ENCODE results near the gene ZNF526. TPM values are rescaled to one million over a fixed set of nuclear protein-coding genes. Genes with fewer than 3 reads are reported as not detected.

ZNF526 gene
- total and polyA plus RNA-seq, 5 experiments from 2014 or later = 3.9 to 20.1 (median 8.1) TPM

DNA sequence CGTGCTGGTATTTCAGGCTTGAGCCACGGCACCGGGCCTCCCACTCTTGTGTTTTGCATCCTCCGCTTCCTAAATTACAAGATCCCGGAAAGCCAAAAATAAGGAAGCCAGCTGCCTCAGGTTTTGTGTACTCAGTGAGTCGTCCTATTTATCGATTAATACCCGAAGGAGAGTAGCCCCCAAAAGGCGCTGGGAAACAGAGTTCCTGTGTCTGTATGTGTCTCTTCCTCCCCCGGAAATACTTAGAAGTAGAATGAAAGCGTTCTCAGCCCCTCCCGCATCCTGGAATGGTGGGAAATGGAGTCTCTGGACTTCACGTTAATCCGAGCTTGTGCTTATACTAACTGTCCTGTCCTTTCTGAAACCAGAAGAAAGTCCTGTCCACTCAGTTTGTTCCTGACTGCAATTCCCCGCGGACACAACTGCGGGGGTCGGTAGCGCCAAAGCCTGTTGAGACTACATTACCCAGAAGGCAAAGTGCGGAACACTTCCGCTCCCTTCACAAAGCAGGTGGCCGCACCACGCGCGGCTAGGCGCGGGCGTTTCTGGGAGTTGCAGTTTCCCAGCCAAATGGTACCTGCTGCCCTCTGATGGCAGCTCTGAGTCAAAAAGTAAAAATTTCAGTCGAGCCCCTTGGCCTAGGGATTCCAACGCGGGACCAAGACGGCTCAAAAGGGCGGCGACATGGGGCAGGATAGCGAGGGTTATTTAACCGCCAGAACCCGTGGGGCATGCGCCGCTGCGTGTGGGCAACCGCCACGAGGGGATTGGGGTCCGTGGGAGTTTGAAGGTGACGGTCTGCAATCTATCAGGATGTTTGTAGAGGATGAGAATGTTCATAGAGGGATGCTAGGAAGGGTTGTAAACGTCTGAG lies 24.5 kb downstream of the ZNF526 start:
- DNase-seq (peak; percentile 81 to 94 (median 90)), ATAC-seq (peak; percentile 36 to 43)
- Mint-ChIP-seq H3K4me3 (peak overlapping the region; percentile 88 to 99 (median 98)), H3K27ac (peak overlapping the region; percentile 91 to 99 (median 98)), H3K27me3 (no peaks in the 10 kb centered on the region), H3K36me3 (peaks cover 0 to 12% (median 0%) of the 10 kb centered on the region in 3 donors), H3K9me3 (no peaks in the 10 kb centered on the region), H3K4me1 (peaks cover 24 to 65% (median 54%) of the 10 kb centered on the region in 4 donors)
- POLR2A ChIA-PET = interaction anchor here (0.7 to 10.6 kb wide), 13 partner anchors 8 to 112 kb away, joined by 3 to 121 read pairs (median 8); partner anchors contain the start of genes CIC, DEDD2, ERF and PAFAH1B3

DNA sequence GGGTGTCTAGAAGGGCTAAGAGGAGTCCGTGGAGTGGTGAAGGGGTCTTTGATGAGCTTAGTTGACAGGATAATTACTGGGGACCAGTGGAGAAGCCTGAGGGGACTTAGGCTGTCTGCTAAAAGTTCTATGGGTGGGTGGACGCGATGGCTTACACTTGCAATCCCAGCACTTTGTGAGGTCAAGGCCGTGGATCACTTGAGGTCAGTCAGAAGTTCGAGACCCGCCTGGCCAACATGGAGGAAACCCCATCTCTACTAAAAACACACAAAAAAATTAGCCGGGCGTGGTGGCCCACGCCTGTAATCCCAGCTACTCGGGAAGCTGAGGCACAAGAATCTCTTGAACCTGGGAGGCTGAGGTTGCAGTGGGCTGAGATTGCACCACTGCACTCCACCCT lies 25.1 kb downstream of the ZNF526 start:
- H3K4me3 Mint-ChIP-seq = peak overlapping the region; percentile 88 to 99 (median 98)
- H3K27ac Mint-ChIP-seq = peak overlapping the region; percentile 91 to 99 (median 98)
- H3K9me3 Mint-ChIP-seq = no peaks in the 10 kb centered on the region
- no peaks in the 10 kb centered on the region for H3K27me3 Mint-ChIP-seq
- POLR2A ChIA-PET = interaction anchor here (0.7 to 10.6 kb wide), 10 partner anchors 7 to 112 kb away, joined by 3 to 121 read pairs (median 7); partner anchors contain the start of genes CIC, DEDD2, ERF and PAFAH1B3
- H3K36me3 Mint-ChIP-seq = peaks cover 0 to 6% (median 2%) of the 10 kb centered on the region in 3 donors
- ATAC-seq (no peak), DNase-seq (no peak)
- H3K4me1 Mint-ChIP-seq = peaks cover 21 to 65% (median 53%) of the 10 kb centered on the region in 4 donors

DNA sequence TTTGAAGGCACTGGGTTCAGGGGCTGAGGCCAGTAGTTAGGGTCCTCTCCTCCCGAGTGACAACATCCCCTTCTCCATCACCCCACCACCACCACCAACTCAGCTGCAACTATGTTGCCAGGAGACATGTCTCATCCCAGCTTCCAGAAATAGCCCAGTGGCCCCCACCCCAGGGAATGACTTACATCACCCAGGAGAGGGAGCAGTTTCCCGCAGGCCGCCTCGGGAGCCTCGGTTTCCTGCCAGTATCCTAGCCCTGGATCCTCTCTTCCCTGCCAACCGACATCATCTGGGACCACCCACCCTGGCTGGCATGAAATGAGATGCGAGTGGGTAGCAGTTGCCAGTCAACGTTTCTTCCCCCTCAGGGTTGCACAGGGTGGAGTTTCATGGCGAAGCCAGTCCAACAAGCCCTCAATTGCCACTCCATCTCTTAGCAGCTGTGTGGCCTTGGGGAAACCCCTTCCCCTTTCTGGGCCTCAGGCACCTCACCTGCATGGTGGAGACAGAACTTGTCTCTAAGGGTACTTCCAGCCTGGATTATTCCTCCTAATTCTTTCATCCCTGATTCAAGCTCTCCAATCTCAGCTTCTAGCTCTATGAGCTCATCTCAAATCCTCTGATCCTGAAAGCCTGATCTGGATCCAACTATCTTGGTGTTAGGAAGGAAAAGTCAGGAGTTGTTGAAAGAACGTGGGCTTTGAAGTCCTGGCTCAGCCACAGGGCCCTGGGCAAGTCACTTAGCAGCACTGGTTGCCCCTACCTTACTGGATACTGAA lies 26.2 kb downstream of the ZNF526 start:
- POLR2A ChIA-PET = interaction anchor here (0.6 to 10.6 kb wide), 8 partner anchors 11 to 1434 kb away, joined by 3 to 121 read pairs (median 4); partner anchors contain the start of gene CIC
- DNase-seq (no peak), ATAC-seq (no peak)
- peak overlapping the region in 8 of 10 donors; percentile 36 to 99 (median 75) for H3K27ac Mint-ChIP-seq
- peaks cover 22 to 67% (median 51%) of the 10 kb centered on the region in 4 donors for H3K4me1 Mint-ChIP-seq
- no peak overlapping the region for H3K4me3 Mint-ChIP-seq
- H3K9me3 Mint-ChIP-seq = no peaks in the 10 kb centered on the region
- H3K36me3 Mint-ChIP-seq = peaks cover 0 to 5% (median 2%) of the 10 kb centered on the region in 3 donors
- no peaks in the 10 kb centered on the region for H3K27me3 Mint-ChIP-seq

DNA sequence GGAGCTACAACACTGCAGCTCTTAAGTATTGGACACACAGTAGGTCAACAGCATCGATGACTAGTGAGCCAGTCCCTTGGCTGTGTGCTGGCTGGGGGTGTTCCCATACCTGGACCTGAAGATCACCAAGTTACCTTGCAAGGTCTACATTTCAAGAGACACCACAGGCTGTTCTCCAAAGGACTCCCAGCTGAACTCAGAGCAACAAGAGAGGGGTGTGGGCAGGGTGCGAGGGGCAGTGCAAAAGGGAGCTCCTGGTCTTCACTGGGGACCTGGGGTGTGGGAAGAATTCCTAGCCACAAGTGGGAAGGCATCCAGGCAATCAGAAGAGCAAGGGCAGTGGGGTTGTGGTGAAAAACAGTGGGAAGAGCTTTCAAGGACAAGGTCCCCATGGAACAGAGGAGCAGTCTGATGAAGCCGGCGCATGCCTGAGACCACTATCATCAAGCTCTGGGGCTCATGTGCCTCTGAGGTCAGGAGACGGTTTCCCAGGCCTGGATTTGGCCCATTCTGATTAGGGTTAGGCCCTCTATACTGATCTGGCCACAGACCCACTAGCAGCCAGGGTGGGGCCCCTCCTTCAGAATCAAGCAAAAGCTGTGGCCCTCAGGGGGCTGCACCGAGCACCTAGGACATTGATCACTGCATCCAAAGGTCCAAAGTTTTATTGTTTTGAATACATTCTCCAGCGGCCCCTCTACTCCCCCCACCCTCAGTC lies 27.0 kb downstream of the ZNF526 start:
- Mint-ChIP-seq H3K27me3 (no peaks in the 10 kb centered on the region), H3K36me3 (peaks cover 0 to 10% (median 2%) of the 10 kb centered on the region in 3 donors), H3K27ac (peak overlapping the region; percentile 1 to 89 (median 61)), H3K4me1 (peaks cover 28 to 68% (median 52%) of the 10 kb centered on the region in 4 donors), H3K9me3 (no peaks in the 10 kb centered on the region), H3K4me3 (peak overlapping the region in 1 of 10 donors; percentile 58)
- DNase-seq (no peak), ATAC-seq (no peak)
- POLR2A ChIA-PET = interaction anchor here (0.8 to 10.6 kb wide), 4 partner anchors 11 to 48 kb away, joined by 3 to 121 read pairs (median 5); no protein-coding TSS in a partner anchor

- Mint-ChIP-seq H3K4me3 (peak overlapping the region in 1 of 10 donors; percentile 24), H3K27me3 (no peaks in the 10 kb centered on the region), H3K9me3 (no peaks in the 10 kb centered on the region), H3K36me3 (peaks cover 0 to 10% (median 2%) of the 10 kb centered on the region in 3 donors), H3K27ac (peak overlapping the region in 3 of 10 donors; percentile 33 to 89 (median 41)), H3K4me1 (peaks cover 32 to 74% (median 58%) of the 10 kb centered on the region in 4 donors)
- no peak for DNase-seq
- POLR2A ChIA-PET = interaction anchor here (1.0 to 10.6 kb wide), 3 partner anchors 19 to 49 kb away, joined by 3 to 121 read pairs (median 7); no protein-coding TSS in a partner anchor
- no peak for ATAC-seq
Observed at GRCh38 chr19:42247640-42248199, 27.6 kb downstream of the ZNF526 start.

- POLR2A ChIA-PET = interaction anchor here (10.6 kb wide), 1 partner anchor 32 kb away, joined by 121 read pairs; no protein-coding TSS in a partner anchor
- H3K27me3 Mint-ChIP-seq = no peaks in the 10 kb centered on the region
- DNase-seq (peak in 1 of 10 donors; percentile 12), ATAC-seq (no peak)
- peaks cover 28 to 74% (median 54%) of the 10 kb centered on the region in 4 donors for H3K4me1 Mint-ChIP-seq
- peak overlapping the region in 5 of 10 donors; percentile 15 to 93 (median 37) for H3K27ac Mint-ChIP-seq
- H3K36me3 Mint-ChIP-seq = peaks cover 0 to 10% (median 2%) of the 10 kb centered on the region in 3 donors
- peak overlapping the region in 2 of 10 donors; percentile 4 to 6 for H3K4me3 Mint-ChIP-seq
- H3K9me3 Mint-ChIP-seq = no peaks in the 10 kb centered on the region
Observed at GRCh38 chr19:42248270-42249148, 28.4 kb downstream of the ZNF526 start.

DNA sequence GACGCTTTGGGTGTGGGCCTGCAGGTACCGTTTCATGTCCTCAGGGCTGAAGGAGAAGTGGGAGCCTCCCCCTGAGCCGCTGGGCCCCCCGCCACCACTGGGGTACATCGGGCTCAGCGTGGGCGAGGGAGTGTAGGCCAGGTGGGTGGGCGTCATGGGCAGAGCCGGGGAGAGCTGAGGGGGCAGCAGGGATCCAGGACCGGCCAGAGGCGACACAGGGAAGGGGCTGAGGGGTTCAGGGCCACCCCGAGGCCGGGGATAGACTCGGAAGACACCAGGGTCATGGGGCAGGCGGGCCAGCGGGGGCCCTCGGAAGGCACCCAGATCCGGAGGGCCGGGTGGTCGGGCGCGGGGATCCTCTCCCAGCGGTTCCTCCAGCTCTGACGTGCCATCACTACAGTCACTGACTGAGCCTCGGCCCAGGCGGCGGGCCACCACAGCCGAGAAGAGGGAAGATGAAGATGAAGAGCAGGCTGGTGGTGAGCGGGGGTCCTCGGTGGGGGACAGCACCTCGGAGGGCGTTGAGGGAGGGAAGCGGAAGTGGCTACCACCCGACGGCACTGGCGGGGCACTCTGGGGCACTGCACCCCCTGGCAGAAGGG lies 29.1 kb downstream of the ZNF526 start:
- H3K4me3 Mint-ChIP-seq = peak overlapping the region in 2 of 10 donors; percentile 6 to 10
- no peaks in the 10 kb centered on the region for H3K9me3 Mint-ChIP-seq
- H3K27ac Mint-ChIP-seq = peak overlapping the region in 4 of 10 donors; percentile 52 to 93 (median 80)
- no peak for DNase-seq
- H3K36me3 Mint-ChIP-seq = peaks cover 0 to 10% (median 2%) of the 10 kb centered on the region in 3 donors
- peaks cover 28 to 71% (median 52%) of the 10 kb centered on the region in 4 donors for H3K4me1 Mint-ChIP-seq
- no peaks in the 10 kb centered on the region for H3K27me3 Mint-ChIP-seq
- no peak for ATAC-seq
- POLR2A ChIA-PET = interaction anchor here (1.1 to 10.6 kb wide), 2 partner anchors 31 to 35 kb away, joined by 3 to 121 read pairs; no protein-coding TSS in a partner anchor

DNA sequence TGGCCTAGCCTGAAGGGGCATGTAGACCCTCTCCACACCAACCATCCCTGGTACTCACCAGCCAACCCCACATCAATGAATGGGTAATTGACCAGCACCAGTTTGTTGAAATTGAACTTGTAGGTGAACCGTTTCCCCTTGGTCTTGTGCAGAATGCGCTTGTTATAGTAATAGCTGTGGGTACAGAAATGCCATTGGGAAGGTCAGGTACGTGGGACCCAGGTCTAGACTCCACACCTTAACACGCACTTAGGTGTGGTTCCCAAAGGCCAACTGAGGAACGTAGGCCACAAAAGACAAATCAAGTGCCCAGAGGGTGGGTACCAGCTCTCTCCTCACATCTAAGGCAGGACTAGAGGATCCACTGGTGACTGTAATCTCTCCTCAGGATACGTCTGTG lies 29.7 kb downstream of the ZNF526 start:
- Mint-ChIP-seq H3K36me3 (peaks cover 0 to 10% (median 2%) of the 10 kb centered on the region in 3 donors), H3K4me1 (peaks cover 24 to 66% (median 47%) of the 10 kb centered on the region in 4 donors), H3K27me3 (no peaks in the 10 kb centered on the region), H3K4me3 (peak overlapping the region in 3 of 10 donors; percentile 29 to 63 (median 37)), H3K9me3 (no peaks in the 10 kb centered on the region), H3K27ac (peak overlapping the region; percentile 17 to 93 (median 80))
- ATAC-seq = no peak
- POLR2A ChIA-PET = interaction anchor here (0.7 to 10.6 kb wide), 5 partner anchors 8 to 117 kb away, joined by 3 to 121 read pairs (median 4); no protein-coding TSS in a partner anchor
- no peak for DNase-seq

DNA sequence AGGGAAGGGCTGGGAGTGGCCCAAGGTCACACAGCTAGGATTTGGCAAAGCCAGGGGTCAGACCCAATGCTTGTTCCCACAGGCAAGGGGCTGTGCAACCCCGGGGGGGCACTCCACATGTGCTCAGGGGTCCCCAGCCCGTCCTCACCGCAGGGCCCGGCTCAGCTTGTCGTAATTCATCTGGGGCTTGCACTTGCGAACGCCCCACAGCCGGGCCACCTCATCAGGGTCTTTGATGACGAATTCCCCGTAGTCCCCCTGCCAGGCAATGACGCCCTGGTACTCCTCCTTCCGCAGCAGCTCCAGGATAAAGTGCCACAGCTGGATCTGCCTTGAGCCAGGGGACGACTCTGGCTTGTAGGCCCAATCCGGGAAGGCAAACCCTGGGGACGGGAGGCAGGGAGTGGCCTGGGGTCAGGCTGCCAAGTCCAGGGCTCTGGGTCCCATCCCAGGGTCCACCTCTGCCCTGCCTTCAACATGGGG lies 30.1 kb downstream of the ZNF526 start:
- H3K27me3 Mint-ChIP-seq = no peaks in the 10 kb centered on the region

More for the DNA sequence above, 30.1 kb downstream of the ZNF526 start:
- Mint-ChIP-seq H3K36me3 (peaks cover 0 to 10% (median 2%) of the 10 kb centered on the region in 3 donors), H3K4me1 (peaks cover 21 to 62% (median 43%) of the 10 kb centered on the region in 4 donors), H3K27ac (peak overlapping the region in 9 of 10 donors; percentile 43 to 93 (median 85)), H3K4me3 (peak overlapping the region in 7 of 10 donors; percentile 33 to 75 (median 57)), H3K9me3 (no peaks in the 10 kb centered on the region)
- DNase-seq (no peak), ATAC-seq (no peak)
- POLR2A ChIA-PET = interaction anchor here (0.6 to 10.6 kb wide), 9 partner anchors 8 to 175 kb away, joined by 3 to 121 read pairs (median 3); partner anchors contain the start of genes PAFAH1B3 and ZNF526
